Prostate gland (tissue), 2 donors: ENCODE results near the gene TFAP2A. TPM values are rescaled to one million over a fixed set of nuclear protein-coding genes. Genes with fewer than 3 reads are reported as not detected.

Source experiments
- DNase-seq: peaks from one replicate; pipeline ENCODE4 v3.0.0-alpha.2; 2019; ENCODE audit warnings: low spot score
- H3K27ac ChIP-seq, 2 donors: fragments of 200-600 bp; sonication (generic); 2 replicates each; pipeline ENCODE4 v1.5.1; 2017 to 2019
- H3K27me3 ChIP-seq: fragments of 200-600 bp; sonication (generic); replicated peaks from 2 replicates; pipeline ENCODE4 v1.5.1; 2019; ENCODE audit not compliant: insufficient read depth
- H3K36me3 ChIP-seq, 2 donors: fragments of 200-600 bp; sonication (generic); 1 replicate in 1 of 2; 2 replicates in 1 of 2; pipeline versions ENCODE4 v1.5.1 to v1.8.1; 2017 to 2019
- H3K4me1 ChIP-seq: fragments of 200-600 bp; sonication (generic); replicated peaks from 2 replicates; pipeline ENCODE4 v1.5.1; 2019
- H3K4me3 ChIP-seq, 2 donors: fragments of 200-600 bp; sonication (generic); 2 replicates each; pipeline ENCODE4 v1.5.1; 2017 to 2019
- H3K9me3 ChIP-seq: fragments of 200-600 bp; sonication (generic); 2 replicates; pipeline ENCODE4 v1.5.1; 2017
- CTCF ChIP-seq, 4 experiments: fragments of 200-600 bp in 2 of 4; fragments of 450-650 bp in 2 of 4; sonication (generic) in 2 of 4; IDR thresholded peaks; 1 replicate in 3 of 4; 2 replicates in 1 of 4; pipeline ENCODE4 v1.5.1; 2016 to 2019; ENCODE audit warnings: antibody characterized with exemption in 4 of 4, mild to moderate bottlenecking in 2 of 4, moderate library complexity in 2 of 4
- POLR2A ChIP-seq: fragments of 450-650 bp; IDR thresholded peaks from one replicate; pipeline ENCODE4 v1.6.1; 2016; ENCODE audit warnings: antibody characterized with exemption, mild to moderate bottlenecking
- POLR2AphosphoS5 ChIP-seq: sonication (generic); formaldehyde crosslinking; IDR thresholded peaks from one replicate; pipeline ENCODE4 v1.6.1; 2017; ENCODE audit warnings: antibody characterized with exemption
- WGBS: methylation state at CpG from one replicate; pipeline ENCODE4 v1.1.5; 2018; 5-methylcytosine and 5-hydroxymethylcytosine counted together
- intact Hi-C: fragments of 100-400 bp; cut with DNase I; formaldehyde crosslinking; loops from one replicate; pipeline ENCODE4 v1.14.2; 2022
- total RNA-seq, 2 donors: library from RNA; depleted of rRNA; stranded (reverse); fragments of >200 nt; gene quantifications; one replicate each; pipeline ENCODE4 v1.1.0, GENCODE V29; 2016

The TFAP2A gene
- total RNA-seq = 10 to 100 TPM; 16.0 to 20.4 TPM

- H3K4me1 ChIP-seq = peaks cover 3% of the 10 kb centered on the region
- peak within 1 kb of the TSS; percentile 89 to 98 for H3K27ac ChIP-seq
- intact Hi-C loops = no loop called here
- 1% methylated on average over 58 of the region's 58 CpGs for WGBS
- H3K4me3 ChIP-seq = peak within 1 kb of the TSS; percentile 71 to 81
- peak in 3 of 4 experiments; percentile 32 to 75 (median 63) for TF ChIP-seq CTCF (IDR thresholded peaks at IDR 0.05)
- TF ChIP-seq POLR2A = peak; percentile 70
- TF ChIP-seq POLR2AphosphoS5 = peak; percentile 47
- no peaks in the 10 kb centered on the region for H3K9me3 ChIP-seq
- peak; percentile 84 for DNase-seq
- no peaks in the 10 kb centered on the region for H3K36me3 ChIP-seq
- peaks cover 4% of the 10 kb centered on the region for H3K27me3 ChIP-seq
Measured at GRCh38 chr6:10414756-10415616, at the start of gene TFAP2A. Gene TFAP2A (minus strand): TSS chr6:10415074. CDS start chr6:10414991, 83 bp downstream.

- no peak for TF ChIP-seq CTCF (IDR thresholded peaks at IDR 0.05)
- TF ChIP-seq POLR2AphosphoS5 = no peak
- no peak for TF ChIP-seq POLR2A
- intact Hi-C loops = no loop called here
- DNase-seq = no peak
- Histone ChIP-seq H3K4me1 (no peaks in the 10 kb centered on the region), H3K9me3 (no peaks in the 10 kb centered on the region), H3K4me3 (no peak overlapping the region), H3K27ac (no peak overlapping the region), H3K36me3 (no peaks in the 10 kb centered on the region), H3K27me3 (no peaks in the 10 kb centered on the region)
- 53% methylated on average over 16 of the region's 16 CpGs for WGBS
Measured at GRCh38 chr6:10463491-10464481, 48.9 kb upstream of the TFAP2A start.

- DNase-seq = no peak
- H3K27me3 ChIP-seq = no peaks in the 10 kb centered on the region
- no peak overlapping the region for H3K4me3 ChIP-seq
- no peak overlapping the region for H3K27ac ChIP-seq
- H3K36me3 ChIP-seq = no peaks in the 10 kb centered on the region
- whole genome bisulfite sequencing = 93% methylated on average over 12 of the region's 12 CpGs
- H3K4me1 ChIP-seq = no peaks in the 10 kb centered on the region
- no peak for TF ChIP-seq CTCF (IDR thresholded peaks at IDR 0.05)
- no peak for TF ChIP-seq POLR2A
- TF ChIP-seq POLR2AphosphoS5 = no peak
- no peaks in the 10 kb centered on the region for H3K9me3 ChIP-seq
- intact Hi-C loops = no loop called here
Measured at GRCh38 chr6:10463040-10463439, 48.2 kb upstream of the TFAP2A start.

DNA sequence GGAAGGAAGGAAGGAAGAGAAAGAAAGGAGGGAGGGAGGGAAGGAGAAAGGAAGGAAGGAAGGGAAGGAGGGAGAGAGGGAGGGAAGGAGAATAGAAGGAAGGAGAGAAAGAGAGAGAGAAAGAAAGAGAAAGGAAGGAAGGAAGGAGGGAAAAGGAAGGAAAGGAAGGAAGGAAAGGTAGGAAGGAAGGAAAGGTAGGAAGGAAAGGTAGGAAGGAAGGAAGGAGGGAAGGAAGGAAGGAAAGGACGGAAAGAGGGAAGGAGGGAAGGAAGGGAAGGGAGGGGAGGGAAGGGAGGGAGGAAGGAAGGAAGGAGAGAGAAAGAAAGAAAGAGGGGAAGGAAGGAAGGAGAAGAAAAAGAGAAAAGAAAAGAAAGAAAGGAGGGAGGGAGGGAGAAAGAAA, 47.0 kb upstream of the TFAP2A start:
- H3K9me3 ChIP-seq = no peaks in the 10 kb centered on the region
- no peak for TF ChIP-seq CTCF (IDR thresholded peaks at IDR 0.05)
- no peak for TF ChIP-seq POLR2A
- no peak for TF ChIP-seq POLR2AphosphoS5
- intact Hi-C loops = no loop called here
- no peak overlapping the region for H3K27ac ChIP-seq
- H3K36me3 ChIP-seq = no peaks in the 10 kb centered on the region
- 85% methylated on average over 1 of the region's 1 CpG for WGBS
- DNase-seq = no peak
- H3K4me1 ChIP-seq = no peaks in the 10 kb centered on the region
- no peak overlapping the region for H3K4me3 ChIP-seq
- H3K27me3 ChIP-seq = no peaks in the 10 kb centered on the region
